ENCODE results near the gene TARS2. TPM values are rescaled to one million over a fixed set of nuclear protein-coding genes. Genes with fewer than 3 reads are reported as not detected.

The TARS2 gene
- total RNA-seq, 1 donor from 2014 or later, result 30.7 TPM

DNA sequence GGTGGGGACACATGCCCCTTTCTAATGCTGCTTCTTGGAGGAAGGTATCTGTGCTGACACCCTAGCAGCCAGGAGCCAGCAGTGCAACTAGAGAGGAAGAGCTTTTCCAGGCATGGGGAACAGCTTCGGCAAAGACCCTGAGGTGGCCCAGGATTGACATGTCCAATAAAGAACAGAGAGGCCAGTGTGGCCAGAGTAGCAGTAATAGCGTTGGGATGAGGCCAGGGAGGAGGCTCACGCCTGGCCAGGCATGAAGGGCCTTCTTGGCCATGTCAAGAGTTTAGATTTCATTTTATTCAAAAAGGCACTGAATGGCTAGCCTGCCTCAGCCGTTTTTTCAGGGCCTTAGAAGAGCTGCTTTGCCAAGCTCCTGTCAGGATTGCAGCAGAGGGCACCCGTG is 45.6 kb downstream of the TARS2 start:
- no peak for DNase-seq (ENCODE audit: low spot score)
- intact Hi-C loops (cut with DNase I), result loop anchor here (2.0 kb wide), 2 partner anchors 18 to 68 kb away; partner anchors contain the start of gene FALEC

DNA sequence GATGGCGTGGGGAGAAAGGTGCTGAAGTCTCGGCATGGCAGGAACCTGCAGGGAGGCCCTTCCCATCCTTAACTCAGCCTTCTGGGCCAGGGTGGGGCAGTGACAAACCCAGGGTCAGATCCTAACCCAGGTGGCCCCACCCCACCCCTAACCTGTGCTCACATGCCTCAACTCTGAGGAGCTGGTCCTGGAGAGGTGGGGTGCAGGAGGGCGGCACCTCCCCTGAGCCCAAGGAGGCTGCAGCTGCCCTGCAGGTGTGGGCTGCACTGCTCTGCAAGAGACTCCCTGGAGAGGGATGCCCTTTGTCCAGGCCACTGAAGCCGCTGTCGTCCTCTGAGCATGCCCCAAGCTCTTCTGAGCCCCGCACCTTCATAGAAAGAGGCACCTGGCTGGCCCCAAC is 46.8 kb downstream of the TARS2 start:
- intact Hi-C loops (cut with DNase I), result no loop called here
- no peak for DNase-seq (ENCODE audit: low spot score)

DNA sequence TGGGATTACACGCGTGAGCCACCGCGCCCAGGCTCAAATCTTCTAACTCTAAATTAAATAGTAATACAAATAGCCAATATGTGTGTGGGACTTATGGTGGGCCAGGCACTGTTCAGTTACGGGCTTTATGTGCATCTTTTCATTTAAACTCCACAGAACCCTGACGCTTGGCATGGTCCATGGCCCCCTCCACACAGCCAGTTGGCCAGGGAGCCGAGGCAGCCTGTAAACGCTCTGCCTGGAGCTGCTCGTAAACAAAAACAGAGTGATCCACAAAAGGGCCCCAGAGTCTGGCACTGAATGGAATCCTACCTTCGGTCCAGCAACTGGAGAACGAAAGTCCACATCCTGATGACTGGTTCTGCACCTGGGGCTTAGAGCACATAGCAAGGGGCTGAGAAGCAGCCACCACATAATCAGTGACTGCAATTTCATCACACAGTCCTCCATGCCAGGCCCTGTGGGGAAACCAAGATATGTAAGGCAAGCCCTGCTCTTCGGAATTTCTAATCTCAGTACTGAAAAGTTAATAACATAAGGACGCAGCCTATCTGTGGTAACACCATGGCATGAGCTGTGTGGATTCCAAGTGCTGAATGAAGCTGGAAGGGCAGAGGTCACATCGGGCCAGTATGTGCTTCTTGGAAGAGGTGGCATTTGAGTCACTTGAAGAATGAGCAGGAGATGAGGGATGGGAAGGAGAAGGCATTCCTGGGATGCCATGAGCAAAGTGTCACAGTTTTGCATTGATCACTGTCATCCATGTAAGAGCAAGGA is 48.5 kb downstream of the TARS2 start:
- intact Hi-C loops (cut with DNase I), result no loop called here
- DNase-seq (ENCODE audit: low spot score), result no peak

DNA sequence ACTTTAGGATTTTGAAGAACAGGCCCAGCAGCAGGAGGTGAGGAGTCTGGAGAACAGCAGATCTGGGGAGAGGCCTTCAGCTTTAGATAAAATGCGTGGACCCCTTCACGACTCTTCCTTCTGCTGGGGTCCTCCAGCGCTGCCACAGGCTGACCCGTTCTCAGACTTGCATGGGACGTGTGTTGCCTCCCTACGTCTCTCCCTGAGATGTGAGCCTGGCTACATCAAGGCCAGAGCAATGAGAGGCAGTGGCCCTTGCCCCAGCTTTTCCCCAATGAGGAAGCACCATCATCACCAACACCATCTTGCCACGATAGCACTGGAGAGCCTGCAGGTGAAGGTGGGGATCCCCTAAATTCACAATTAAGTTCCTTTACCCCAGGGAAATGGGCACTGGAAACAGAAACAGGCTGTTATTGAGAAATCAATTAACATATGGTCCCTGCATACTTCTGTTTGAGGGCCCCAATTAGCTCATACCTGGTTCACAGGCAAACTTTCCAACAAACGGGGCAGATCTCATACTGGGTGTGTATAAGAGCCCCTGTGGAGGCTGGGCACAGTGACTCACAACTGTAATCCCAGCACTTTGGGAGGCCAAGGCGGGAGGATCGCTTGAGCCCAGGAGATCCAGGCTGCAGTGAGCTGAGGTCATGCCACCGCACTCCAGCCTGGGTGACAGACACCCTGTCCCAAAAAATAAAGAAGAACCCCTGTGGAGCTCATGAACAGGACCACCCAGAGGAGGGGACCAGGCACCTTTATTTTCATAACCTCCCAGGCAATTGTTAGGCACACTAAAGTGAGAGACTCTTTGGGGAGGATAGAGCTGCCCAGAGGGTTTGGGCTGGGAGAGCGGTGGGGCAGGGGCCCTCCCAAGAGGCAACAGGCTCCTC is 49.9 kb downstream of the TARS2 start:
- intact Hi-C loops (cut with DNase I), result no loop called here
- DNase-seq (ENCODE audit: low spot score), result no peak

DNA sequence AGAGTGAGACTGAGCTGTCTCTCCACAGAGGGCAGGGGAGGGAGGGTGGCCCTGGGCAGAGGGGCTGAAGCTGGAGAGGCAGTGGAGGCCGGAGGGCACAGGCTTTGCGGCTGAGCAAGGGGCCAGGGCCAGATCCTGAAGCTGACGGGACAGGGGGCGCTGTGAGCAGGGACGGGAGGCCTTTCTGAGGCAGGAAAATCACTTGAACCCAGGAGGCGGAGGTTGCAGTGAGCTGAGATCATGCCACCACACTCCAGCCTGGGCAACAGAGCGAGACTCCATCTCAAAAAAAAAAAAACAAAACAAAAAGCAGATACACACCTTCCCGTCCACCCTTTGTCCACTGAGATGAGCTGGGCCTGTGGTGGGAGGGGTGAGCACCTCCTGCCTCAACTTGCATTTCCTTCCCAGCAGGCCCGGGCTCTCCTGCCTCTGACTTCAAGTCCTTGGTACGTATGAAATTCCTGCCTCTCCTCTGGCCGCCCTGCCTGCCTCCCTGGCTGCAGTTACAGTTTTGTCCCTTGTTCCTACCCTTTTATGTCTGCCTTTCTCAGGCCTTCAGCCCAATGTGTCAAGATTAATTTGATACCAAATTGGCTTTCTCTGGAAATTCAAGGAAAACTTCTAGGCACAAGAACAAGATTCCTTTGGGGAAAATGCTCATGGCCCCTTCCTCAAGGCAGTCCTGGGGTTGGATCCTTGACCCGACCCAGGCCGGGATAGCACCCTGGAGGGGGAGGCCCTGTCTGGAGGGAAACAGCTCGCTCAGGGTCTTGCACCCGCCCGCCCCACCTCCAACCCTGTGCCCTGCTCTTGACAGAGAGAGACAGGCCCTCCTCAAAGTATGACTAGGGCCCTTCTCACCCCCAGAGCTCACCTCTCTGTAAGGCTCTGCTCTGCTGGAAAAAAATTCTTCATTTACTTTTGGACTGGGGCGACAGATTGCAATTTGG is 50.8 kb downstream of the TARS2 start:
- no peak for DNase-seq (ENCODE audit: low spot score)
- intact Hi-C loops (cut with DNase I), result no loop called here

DNA sequence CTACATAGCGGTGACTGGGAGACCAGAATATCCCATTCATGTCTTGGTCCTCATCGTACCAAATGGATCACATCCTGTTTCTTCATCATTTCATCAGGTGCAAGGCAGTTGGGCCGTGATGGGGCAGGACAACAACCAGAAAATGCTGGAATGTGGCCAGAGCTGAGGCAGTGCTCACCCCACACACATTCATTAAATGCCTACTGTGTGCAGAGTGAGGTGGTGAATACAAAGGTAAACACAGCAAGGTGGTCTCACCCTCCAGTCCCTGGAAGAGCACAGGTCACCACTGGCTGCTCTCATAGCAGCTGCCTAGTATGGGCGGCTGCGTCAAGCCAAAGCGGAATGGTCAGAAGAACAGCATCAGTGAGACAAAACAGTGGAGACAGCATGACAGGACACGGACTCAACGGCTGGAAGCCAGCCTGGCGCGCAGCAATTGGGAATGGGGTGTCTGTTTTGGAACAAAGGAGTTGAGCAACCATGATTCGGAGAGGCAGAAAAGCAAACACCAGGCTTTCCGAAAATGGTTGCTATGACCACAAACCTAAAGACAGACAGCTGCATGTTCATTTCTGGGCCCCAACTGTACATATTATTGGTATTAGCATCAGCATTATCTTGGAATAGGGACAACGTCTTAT is 56.4 kb downstream of the TARS2 start:
- intact Hi-C loops (cut with DNase I), result no loop called here
- no peak for DNase-seq (ENCODE audit: low spot score)

DNA sequence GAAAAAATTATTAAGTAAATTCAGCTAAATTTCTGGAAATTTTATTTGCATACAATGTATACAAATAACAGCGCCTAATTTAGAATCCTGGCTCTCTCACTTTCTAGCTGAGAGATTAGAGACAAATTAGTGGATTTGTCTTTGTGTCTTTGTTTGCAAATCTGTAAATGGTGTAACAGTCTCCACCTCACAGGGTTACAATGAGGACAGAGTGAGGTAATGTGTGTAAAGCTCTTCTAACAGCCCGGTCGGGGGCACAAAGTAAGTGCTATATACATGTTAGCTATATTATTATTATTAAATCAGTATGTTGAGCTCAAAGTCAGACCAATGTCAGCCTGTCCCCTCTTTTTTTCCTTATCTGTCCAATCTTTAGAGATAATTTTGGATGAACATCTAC is 57.0 kb downstream of the TARS2 start:
- intact Hi-C loops (cut with DNase I), result no loop called here
- no peak for DNase-seq (ENCODE audit: low spot score)

DNA sequence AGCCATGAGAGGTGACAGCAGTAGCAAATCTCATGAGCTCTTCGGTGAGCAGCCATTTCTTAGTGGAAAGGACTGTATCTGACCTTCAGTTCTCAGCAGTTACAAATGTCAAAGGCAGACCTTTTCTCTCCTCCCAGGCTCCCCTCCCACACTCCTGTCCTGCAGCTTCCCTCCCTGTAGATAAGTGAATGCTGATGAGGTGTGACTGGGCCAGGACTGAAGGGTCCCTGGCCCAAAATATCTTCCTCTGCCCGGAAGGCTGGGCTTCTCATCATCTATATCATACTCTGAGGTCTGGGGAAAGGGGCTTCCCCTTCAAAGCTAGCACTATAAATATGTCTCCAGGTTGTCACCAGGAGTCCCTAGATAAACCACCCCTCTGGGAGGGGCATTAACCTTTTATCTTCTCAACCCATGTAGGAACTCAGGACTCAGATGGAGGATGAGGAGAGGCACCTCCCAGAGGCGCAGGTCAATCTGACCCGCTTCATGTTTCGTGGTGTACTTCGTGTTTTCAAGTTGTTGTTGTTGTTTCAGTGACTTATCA is 58.3 kb downstream of the TARS2 start:
- no peak for DNase-seq (ENCODE audit: low spot score)
- intact Hi-C loops (cut with DNase I), result no loop called here

DNA sequence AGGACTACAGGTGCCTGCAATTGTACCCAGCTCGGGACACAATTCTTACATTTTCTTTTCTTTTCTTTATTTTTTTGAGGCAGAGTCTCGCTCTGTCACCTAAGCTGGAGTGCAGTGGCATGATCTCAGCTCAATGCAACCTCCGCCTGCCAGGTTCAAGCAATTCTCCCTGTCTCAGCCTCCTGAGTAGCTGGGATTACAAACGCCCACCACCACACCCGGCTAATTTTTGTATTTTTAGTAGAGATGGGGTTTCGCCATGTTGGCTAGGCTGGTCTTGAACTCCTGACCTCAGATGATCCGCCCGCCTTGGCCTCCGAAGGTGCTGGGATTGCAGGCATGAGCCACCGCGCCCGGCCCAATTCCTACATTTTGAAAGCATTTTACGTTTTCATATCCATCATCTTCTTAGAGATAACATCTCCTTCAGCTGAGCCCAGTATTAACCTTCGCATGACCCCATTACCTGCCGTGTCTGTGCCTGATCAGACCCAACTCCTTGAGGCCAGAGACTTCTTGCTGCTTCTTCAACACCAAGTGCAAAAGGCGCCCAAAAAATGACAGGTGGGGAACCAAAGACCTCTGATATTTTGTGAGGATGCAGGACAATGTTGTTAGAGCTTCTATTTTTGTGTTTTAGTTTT is 59.2 kb downstream of the TARS2 start:
- DNase-seq (ENCODE audit: low spot score), result no peak
- intact Hi-C loops (cut with DNase I), result no loop called here

DNA sequence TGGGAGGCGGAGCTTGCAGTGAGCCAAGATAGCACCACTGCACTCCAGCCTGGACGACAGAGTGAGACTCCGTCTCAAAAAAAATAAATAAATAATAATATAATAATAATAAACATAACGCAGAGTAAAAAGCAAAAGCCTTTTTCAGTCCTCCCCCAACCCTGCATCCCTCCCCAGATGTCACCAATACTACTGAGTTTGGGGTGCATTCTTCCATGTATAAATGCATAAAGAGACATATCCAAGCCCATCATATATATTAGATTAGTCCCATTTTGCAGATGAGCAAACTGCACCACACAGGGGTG is 61.1 kb downstream of the TARS2 start:
- intact Hi-C loops (cut with DNase I), result no loop called here
- no peak for DNase-seq (ENCODE audit: low spot score)

DNA sequence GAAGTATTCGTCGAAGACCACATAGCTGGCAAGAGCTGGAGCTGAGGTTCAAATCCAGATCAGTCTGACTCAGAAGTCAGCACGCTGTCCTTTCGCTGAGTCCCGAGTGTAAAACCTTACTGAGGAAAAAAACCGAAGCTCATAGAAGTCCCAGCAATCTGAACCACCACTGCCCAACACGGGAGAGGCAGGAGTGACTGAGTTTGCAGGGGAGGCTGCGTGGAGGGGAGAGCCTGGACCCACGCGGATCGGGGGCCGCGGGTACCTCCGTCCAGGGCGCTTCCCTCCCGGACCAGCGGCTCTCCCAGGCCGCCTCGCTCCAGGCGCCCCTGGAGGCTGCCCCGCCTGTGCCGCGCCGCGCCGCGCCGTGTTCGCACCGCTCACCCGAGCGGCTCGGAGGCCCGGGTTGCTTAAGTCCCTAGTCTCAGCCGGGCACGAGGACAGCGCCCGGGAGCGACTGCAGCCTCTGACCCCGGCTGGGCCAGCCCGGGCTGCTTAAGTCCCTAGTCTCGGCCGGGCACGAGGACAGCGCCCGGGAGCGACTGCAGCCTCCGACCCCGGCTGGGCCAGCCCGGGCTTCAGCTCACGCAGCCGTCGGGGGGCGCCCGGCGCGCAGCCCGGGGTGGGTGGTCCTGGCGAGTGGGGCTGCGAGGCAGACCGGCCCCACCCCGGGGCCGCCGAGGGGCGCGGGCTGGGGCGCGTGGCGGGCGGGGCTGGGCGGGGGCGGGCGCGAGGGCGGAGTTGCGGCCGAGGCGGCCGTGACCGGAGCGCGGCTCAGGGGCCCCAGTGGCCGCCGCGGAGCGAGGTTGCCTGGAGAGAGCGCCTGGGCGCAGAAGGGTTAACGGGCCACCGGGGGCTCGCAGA is 61.6 kb downstream of the TARS2 start, which contains the start of gene ADAMTSL4:
TSS of gene ADAMTSL4 (plus strand) at position 777 of the 864 bp plus-strand sequence. CDS start 2,881 bp downstream, outside the sequence.
- no peak for DNase-seq (ENCODE audit: low spot score)
- intact Hi-C loops (cut with DNase I), result no loop called here

DNA sequence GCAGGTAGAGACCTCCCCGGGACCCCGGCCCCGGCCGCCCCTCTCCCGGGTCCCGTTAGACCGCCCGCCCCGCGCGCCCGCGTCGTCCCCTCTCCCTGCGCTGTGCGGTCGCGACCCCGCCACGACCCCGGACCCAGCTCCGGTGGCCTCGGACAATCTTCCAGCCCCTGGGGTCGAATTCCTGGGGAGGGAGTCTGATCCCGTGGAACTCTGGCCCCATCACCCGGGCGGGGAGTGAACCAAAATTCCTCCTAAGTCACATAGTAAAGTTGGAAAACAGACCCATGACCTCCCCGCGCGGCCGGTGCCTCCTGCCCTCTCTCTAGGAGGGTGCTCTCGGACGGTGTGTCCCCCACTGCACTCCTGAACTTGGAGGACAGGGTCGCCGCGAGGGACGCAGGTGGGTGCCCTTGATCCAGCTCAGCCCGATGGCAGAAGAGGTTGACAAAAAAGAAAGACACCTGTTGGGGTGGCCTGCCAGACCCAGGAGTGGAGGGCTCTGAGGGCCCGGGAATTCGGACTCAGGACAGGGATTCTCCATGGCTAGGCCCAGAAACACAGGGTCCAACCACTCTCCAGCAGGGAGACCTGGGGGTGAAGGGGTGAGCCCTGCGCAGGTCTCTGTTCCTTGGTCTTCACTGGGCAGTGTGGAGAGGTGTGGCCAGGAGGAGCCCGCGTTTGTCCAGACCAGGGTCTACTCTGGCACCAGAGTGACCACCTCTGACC is 62.4 kb downstream of the TARS2 start:
- intact Hi-C loops (cut with DNase I), result loop anchor here (10.0 kb wide), 1 partner anchor 185 kb away; the partner anchor contains the start of gene RPRD2

DNA sequence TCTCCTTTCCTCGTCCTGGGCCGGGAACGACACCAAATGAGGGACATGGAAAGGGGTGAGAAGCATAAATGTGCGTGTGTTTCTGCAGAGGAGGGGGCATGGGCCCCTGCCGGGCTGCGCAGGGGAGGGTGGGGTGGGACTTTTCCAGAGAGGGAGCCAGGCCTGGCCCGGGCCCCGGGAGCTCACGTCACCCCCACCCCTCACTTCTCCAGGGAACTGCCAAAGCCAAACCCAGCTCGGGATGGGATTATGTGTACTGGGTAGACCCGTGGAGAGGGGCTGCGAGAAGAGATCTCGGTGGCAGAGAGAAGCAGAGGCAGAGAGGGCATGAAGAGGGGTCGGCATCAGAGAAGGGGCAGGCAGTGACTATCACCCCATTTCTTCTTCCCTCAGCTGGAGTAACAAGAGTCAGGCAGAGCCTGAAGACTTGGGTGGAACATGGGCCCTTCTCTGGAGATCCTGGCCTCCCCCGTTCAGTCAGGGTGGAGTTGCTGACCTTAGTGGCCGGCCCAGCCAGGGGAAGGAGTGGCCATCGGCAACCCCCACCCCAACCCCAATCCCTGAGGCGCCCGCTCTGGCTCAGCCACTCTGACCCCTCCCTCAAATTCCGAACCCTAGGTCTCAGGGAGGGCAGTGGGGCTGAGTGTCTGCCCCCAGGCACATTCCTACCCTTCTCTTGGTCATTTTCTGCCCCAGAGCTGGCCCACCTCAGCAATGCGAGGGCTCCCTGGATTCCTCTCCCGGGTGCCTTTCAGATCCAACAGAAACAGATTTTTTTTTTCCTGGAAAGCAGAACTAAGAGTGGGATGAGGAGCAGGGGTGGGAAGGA is 63.2 kb downstream of the TARS2 start:
- intact Hi-C loops (cut with DNase I), result loop anchor here (10.0 kb wide), 1 partner anchor 186 kb away; the partner anchor contains the start of gene RPRD2

More for the DNA sequence above, 62.4 kb downstream of the TARS2 start:
- no peak for DNase-seq (ENCODE audit: low spot score)

DNA sequence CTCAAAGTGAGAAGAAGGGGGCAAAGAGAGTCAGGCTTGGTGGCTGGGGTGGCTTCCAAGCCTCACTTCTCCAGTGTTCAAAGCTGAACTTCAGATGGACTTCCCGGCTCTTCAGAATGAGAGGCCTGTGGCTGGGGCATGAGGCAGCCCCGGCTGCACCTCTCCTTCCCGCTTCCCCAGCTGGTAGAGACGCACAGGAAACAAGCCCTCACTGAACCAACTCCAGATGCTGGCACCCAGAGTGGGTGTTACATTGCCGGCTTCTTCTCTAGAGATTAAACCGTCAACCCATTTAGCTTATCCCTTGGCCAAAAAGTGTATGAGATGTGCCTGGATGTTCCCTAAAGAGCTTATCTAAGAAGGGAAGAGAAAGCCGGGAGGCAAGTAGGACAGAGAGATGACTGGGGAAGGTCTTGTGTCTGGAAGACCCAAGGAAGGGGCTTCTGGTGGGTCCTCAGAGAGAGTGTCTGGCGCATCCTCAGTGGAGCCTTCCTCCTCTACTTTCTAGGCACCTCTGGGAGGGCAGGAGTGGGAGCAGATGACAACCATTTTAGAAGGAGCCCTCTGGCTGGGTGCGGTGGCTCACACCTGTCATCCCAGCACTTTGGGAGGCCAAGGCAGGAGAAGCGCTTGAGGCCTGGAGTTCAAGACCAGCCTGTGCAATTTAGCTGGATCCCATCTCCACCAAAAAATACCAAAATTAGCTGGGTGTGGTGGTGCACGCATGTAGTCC is 64.0 kb downstream of the TARS2 start:
- intact Hi-C loops (cut with DNase I), result loop anchor here (10.0 kb wide), 1 partner anchor 186 kb away; the partner anchor contains the start of gene RPRD2
- DNase-seq (ENCODE audit: low spot score), result no peak

More for the DNA sequence above, 63.2 kb downstream of the TARS2 start:
- DNase-seq (ENCODE audit: low spot score), result no peak

DNA sequence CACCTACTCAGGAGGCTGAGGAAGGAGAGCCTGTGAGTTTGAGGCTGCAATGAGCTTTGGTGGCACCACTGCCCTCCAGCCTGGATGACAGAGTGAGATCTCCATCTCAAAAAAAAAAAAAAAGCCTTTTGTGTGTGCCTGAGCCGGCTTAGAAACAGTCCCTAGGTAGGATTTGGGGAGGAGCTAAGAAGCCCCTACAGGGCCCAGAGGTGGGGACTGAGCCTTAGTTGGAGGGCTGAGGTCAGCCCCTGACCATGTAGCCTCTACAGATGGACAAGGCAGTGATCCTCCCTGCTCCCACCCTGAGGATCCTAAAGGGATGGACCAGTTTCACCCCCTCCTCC is 64.5 kb downstream of the TARS2 start:
- DNase-seq (ENCODE audit: low spot score), result no peak
- intact Hi-C loops (cut with DNase I), result loop anchor here (1.0 to 10.0 kb wide), 2 partner anchors 10 to 187 kb away; partner anchors contain the start of gene RPRD2
